Thyroid gland (tissue), 4 donors: ENCODE measurements around the gene TMEM125.

ENCODE experiments used
- POLR2A ChIP-seq, 2 donors: fragments of 450-650 bp; IDR thresholded peaks; one replicate each; pipeline ENCODE4 v1.6.1; 2017; ENCODE audit warnings: antibody characterized with exemption in 2 of 2, mild to moderate bottlenecking in 2 of 2, moderate library complexity in 1 of 2
- TF ChIP-seq, protein P1 (sequence below), 6 experiments: fragments of 200-600 bp in 3 of 6; fragments of 450-650 bp in 3 of 6; sonication (generic) in 3 of 6; IDR thresholded peaks; one replicate each; pipeline ENCODE4 v1.5.1; 2016 to 2019; ENCODE audit warnings: antibody characterized with exemption in 6 of 6, mild to moderate bottlenecking in 2 of 6, inconsistent platforms in 1 of 6, moderate library complexity in 1 of 6

DNA sequence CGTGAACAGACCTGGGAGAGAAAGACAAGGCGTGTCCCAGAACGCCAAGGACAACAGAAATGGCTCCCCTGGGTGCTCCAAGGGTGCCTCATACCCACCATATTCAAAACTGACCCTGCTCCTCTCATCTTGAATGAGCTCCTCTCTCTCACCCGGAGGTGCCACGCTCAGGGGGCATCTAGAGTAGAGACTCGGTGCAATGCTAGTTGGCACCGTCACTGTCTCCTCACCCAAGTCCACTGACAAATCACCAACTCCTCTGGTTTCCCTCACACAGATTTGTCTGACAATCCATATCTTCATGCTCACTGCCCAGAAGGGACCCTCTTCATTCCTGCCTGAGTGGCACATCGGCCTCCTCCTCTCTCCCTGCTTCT, 5.0 kb downstream of the TMEM125 start:
- TF ChIP-seq, protein P1, sequence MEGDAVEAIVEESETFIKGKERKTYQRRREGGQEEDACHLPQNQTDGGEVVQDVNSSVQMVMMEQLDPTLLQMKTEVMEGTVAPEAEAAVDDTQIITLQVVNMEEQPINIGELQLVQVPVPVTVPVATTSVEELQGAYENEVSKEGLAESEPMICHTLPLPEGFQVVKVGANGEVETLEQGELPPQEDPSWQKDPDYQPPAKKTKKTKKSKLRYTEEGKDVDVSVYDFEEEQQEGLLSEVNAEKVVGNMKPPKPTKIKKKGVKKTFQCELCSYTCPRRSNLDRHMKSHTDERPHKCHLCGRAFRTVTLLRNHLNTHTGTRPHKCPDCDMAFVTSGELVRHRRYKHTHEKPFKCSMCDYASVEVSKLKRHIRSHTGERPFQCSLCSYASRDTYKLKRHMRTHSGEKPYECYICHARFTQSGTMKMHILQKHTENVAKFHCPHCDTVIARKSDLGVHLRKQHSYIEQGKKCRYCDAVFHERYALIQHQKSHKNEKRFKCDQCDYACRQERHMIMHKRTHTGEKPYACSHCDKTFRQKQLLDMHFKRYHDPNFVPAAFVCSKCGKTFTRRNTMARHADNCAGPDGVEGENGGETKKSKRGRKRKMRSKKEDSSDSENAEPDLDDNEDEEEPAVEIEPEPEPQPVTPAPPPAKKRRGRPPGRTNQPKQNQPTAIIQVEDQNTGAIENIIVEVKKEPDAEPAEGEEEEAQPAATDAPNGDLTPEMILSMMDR (IDR thresholded peaks at IDR 0.05) = no peak
- no peak for TF ChIP-seq POLR2A (IDR thresholded peaks at IDR 0.05)
